GM12892 (cell line): ENCODE measurements around the gene PLOD1.
"Not testable (repeated sequence)": the region's sequence is repeated elsewhere in the genome, so short reads cannot be mapped to it uniquely, and the experiment has no call there.

ENCODE experiments used
- DNase-seq: peaks from one replicate; pipeline ENCODE4 v3.0.0; 2011; ENCODE audit not compliant: insufficient read length
- FAIRE-seq: peaks from 2 replicates; lab custom pipeline; 2011; peaks lifted over from hg19 to GRCh38; lab: Jason Lieb, UNC
- POLR2A ChIP-seq: IDR thresholded peaks from 2 replicates; pipeline ENCODE4 v1.6.1; 2011; ENCODE audit warnings: low read depth, low read length, control low read depth
- POLR2AphosphoS5 ChIP-seq: IDR thresholded peaks from 2 replicates; pipeline ENCODE4 v1.6.1; 2011; ENCODE audit warnings: low read depth, low read length, control low read depth
- TAF1 ChIP-seq: IDR thresholded peaks from 2 replicates; pipeline ENCODE4 v1.6.1; 2011; ENCODE audit warnings: low read depth, mild to moderate bottlenecking, control low read depth, low read length, borderline replicate concordance

Gene PLOD1

GRCh38 chr1:11918799-11919519, 15.6 kb upstream of the PLOD1 start:
- DNase-seq (no peak), FAIRE-seq (no peak)
- TF ChIP-seq TAF1 = no peak
- no peak for TF ChIP-seq POLR2AphosphoS5
- TF ChIP-seq POLR2A = no peak

GRCh38 chr1:11919621-11920020, 14.9 kb upstream of the PLOD1 start:
- DNase-seq = no peak
- no peak for TF ChIP-seq POLR2AphosphoS5
- TF ChIP-seq POLR2A = no peak
- no peak for TF ChIP-seq TAF1
- FAIRE-seq = no peak

- no peak for TF ChIP-seq POLR2A
- no peak for TF ChIP-seq POLR2AphosphoS5
- no peak for TF ChIP-seq TAF1
- no peak for DNase-seq
- no peak for FAIRE-seq
These were observed 14.1 kb upstream of the PLOD1 start for GRCh38 chr1:11920239-11920903.

GRCh38 chr1:11921022-11921421, 13.5 kb upstream of the PLOD1 start:
- FAIRE-seq = no peak
- DNase-seq = no peak
- no peak for TF ChIP-seq POLR2AphosphoS5

- TF ChIP-seq POLR2AphosphoS5 (no peak), POLR2A (no peak), TAF1 (no peak)
- FAIRE-seq (no peak), DNase-seq (no peak)
These were observed 11.3 kb upstream of the PLOD1 start for GRCh38 chr1:11923069-11923826.

- DNase-seq = no peak
- FAIRE-seq = no peak
- no peak for TF ChIP-seq POLR2AphosphoS5
- TF ChIP-seq POLR2A = no peak
- no peak for TF ChIP-seq TAF1
These were observed 10.7 kb upstream of the PLOD1 start for GRCh38 chr1:11923827-11924113.

- TF ChIP-seq TAF1 (no peak), POLR2A (no peak), POLR2AphosphoS5 (no peak)
- FAIRE-seq = no peak
- peak; percentile 48 for DNase-seq
These were observed 10.0 kb upstream of the PLOD1 start for GRCh38 chr1:11924334-11925195.

GRCh38 chr1:11925196-11925937, 9.2 kb upstream of the PLOD1 start:
- not testable (repeated sequence) for DNase-seq
- FAIRE-seq = peak; percentile 14

GRCh38 chr1:11925938-11926292, 8.6 kb upstream of the PLOD1 start:
- no peak for DNase-seq
- no peak for TF ChIP-seq TAF1
- no peak for TF ChIP-seq POLR2A
- TF ChIP-seq POLR2AphosphoS5 = no peak
- FAIRE-seq = no peak

- FAIRE-seq = no peak
- DNase-seq = no peak
- TF ChIP-seq POLR2AphosphoS5 = no peak
- no peak for TF ChIP-seq TAF1
- TF ChIP-seq POLR2A = no peak
These were observed 6.5 kb upstream of the PLOD1 start for GRCh38 chr1:11927866-11928592.

GRCh38 chr1:11929849-11930248, 4.7 kb upstream of the PLOD1 start:
- TF ChIP-seq POLR2AphosphoS5 = no peak
- TF ChIP-seq TAF1 = no peak
- no peak for TF ChIP-seq POLR2A
- peak; percentile 69 for FAIRE-seq

More at GRCh38 chr1:11929849-11930248, 4.7 kb upstream of the PLOD1 start:
- DNase-seq = no peak
